ENCODE measurements around the gene GSTM2. TPM values are rescaled to one million over a fixed set of nuclear protein-coding genes. Genes with fewer than 3 reads are reported as not detected.
A peak's percentile ranks its signal among the peaks of the same experiment; 100 is the strongest.

GSTM2 gene
- total and polyA plus RNA-seq, 2 donors (not counting 1 experiment from before 2014, with no cell fraction given) = 42.9 to 94.4 TPM

- peak; percentile 69 for ATAC-seq (ENCODE audit: low read depth)
- POLR2A ChIA-PET = interaction anchor here (0.9 to 1.8 kb wide), 3 partner anchors 20 to 77 kb away, joined by 3 to 4 read pairs (median 3); partner anchors contain the start of gene GNAI3
- peaks cover 8% of the 10 kb centered on the region for H4K20me1 ChIP-seq (ENCODE audit: control insufficient read depth, insufficient read depth, low read length, poor library complexity, severe bottlenecking)
- H2AFZ ChIP-seq (ENCODE audit: insufficient read depth, low read depth, low read length, poor library complexity, severe bottlenecking) = peak overlapping the region; percentile 34
- peak overlapping the region in 4 of 5 experiments; percentile 5 to 43 (median 31) for H3K4me3 ChIP-seq (ENCODE audit: control extremely low read depth in 1 of 5, extremely low read depth in 1 of 5, insufficient read depth in 1 of 5, low read depth in 2 of 5, low read length in 4 of 5)
- peak overlapping the region; percentile 36 for H3K9ac ChIP-seq (ENCODE audit: low read length)
- intact Hi-C loops (cut with micrococcal nuclease) = loop anchor here (5.0 kb wide), 1 partner anchor 132 kb away; the partner anchor contains the start of gene CYB561D1
- peaks cover 42% of the 10 kb centered on the region for H3K79me2 ChIP-seq (ENCODE audit: control insufficient read depth, insufficient read depth, low read length)
- no peak for TF ChIP-seq CTCF (IDR thresholded peaks at IDR 0.05)
- no peak for TF ChIP-seq EZH2 (IDR thresholded peaks at IDR 0.05; ENCODE audit: borderline replicate concordance, insufficient read depth, low read depth, low read length, poor library complexity, severe bottlenecking)
- Mint-ChIP-seq H3K9me3 (ENCODE audit: insufficient read depth) (no peaks in the 10 kb centered on the region), H3K4me3 (peak overlapping the region; percentile 99), H3K4me1 (peaks cover 53% of the 10 kb centered on the region), H3K27ac (peak overlapping the region; percentile 88), H3K27me3 (no peaks in the 10 kb centered on the region)
- H3K27me3 ChIP-seq (replicated peaks in 1 of 4; ENCODE audit: control extremely low read depth in 1 of 4, control insufficient read depth in 3 of 4, insufficient read depth in 4 of 4, low read length in 3 of 4) = no peaks in the 10 kb centered on the region
- peak overlapping the region; percentile 60 to 64 for H3K27ac ChIP-seq (ENCODE audit: low read length in 2 of 2)
- WGBS (ENCODE audit: insufficient coverage) = 11% methylated on average over 15 of the region's 17 CpGs
- DNase-seq = peak; percentile 62
- peaks cover 37 to 53% of the 10 kb centered on the region in 2 donors for H3K4me1 ChIP-seq (ENCODE audit: control insufficient read depth in 2 of 2, insufficient read depth in 2 of 2, low read length in 2 of 2)
- H3K9me3 ChIP-seq (ENCODE audit: control extremely low read depth in 1 of 3, control insufficient read depth in 2 of 3, insufficient read depth in 1 of 3, low read length in 2 of 3) = no peaks in the 10 kb centered on the region
- CTCF ChIA-PET = interaction anchor here (0.7 to 2.6 kb wide), 8 partner anchors 8 to 360 kb away, joined by 3 to 25 read pairs (median 6); partner anchors contain the start of genes AHCYL1 and GNAI3
- H3K4me2 ChIP-seq (replicated peaks; ENCODE audit: low read depth, low read length, poor library complexity, severe bottlenecking) = peak overlapping the region; percentile 100
- peaks cover 0 to 31% of the 10 kb centered on the region in 2 experiments for H3K36me3 ChIP-seq (replicated peaks in 1 of 2; ENCODE audit: control extremely low read depth in 1 of 2, control insufficient read depth in 1 of 2, extremely low read depth in 1 of 2, insufficient read depth in 2 of 2, low read length in 1 of 2)
Observed at GRCh38 chr1:109624201-109625010, 43.5 kb upstream of the GSTM2 start.
